Stimulated activated CD4-positive, alpha-beta T cell treated with anti-CD3 and anti-CD28 coated beads, Interleukin-4, amount 100 ng/mL, for 4 hours (primary cell): ENCODE measurements around the gene AOAH.
"Not testable (repeated sequence)": the region's sequence is repeated elsewhere in the genome, so short reads cannot be mapped to it uniquely, and the experiment has no call there.

ENCODE experiments used
- DNase-seq, 2 experiments: peaks; one replicate each; pipeline ENCODE4 v3.0.0-alpha.2; 2020

AOAH gene

DNA sequence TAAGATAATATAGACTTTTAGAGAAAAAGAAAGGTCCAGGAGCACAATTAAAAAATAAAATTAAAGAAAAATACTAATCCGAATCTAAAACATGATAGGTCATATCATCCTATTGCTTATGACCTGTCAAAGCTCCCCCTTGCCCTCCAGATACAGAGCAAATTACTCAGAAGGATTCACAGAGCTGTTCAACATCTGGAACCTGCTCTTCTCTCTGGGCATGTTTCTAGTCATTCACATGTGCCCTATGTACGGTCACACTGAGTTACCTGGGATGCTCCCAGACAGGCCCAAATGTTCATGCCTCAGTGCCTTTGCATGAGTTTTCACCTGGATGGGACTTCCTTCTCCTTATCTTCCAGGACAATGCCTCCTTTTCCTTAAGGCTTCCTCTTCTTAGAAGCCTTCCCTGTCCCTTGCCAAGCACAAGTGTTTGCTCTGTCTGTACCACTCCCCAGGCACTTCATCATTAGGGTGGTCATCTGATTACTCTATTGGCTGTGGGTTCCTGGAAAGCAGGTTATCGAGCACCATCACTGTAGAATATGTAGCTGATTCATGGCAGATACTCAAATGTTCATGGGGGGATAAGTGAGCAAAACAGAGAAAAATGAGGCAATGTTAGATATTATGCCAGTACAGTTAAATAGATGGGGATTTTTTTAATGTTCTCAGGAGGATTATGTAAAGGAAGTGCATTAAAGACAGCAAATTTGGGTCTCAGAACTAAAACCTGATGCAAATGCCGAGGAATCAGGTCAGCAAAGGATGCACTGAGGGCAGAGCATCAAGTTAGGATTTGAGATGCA, 12.0 kb upstream of the AOAH start:
- DNase-seq: no peak

DNA sequence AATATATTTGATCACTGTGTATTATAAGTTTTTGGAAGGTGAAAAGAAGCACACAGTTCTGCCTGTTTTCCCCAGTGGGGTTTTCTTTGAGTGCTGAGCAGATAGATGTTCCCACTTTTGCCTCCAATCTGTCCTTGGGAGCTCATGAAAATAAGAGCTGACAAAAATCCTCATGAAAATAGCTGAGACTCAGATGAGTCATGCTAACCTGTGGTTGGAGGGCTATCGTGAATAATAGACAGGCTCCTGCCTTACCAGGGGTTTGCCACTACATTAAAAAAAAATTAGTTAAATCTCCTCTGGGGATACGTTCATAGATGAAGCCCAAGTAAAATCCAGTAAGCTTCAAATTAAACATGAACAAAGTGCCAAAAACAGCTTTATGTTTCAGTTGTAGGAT, 10.9 kb upstream of the AOAH start:
- DNase-seq: no peak

DNA sequence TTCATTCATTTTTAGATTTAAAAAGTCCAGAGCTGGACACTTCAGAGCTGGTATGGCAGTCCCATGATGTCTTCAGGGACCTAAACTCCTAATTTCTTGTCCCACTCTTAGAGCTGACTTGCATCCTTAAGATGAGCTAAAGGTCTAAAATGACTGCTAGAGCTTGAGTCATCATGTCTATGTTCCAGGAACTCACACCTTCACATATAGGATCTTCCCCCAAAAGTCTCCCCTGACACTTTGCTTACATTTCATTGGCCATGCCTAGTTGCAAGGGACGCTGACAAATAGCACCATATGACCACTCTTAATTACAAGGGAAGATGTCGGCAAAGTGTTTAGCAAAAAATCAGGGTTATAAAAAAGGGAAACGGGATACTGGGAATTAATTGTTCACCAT, 10.4 kb upstream of the AOAH start:
- no peak for DNase-seq

DNA sequence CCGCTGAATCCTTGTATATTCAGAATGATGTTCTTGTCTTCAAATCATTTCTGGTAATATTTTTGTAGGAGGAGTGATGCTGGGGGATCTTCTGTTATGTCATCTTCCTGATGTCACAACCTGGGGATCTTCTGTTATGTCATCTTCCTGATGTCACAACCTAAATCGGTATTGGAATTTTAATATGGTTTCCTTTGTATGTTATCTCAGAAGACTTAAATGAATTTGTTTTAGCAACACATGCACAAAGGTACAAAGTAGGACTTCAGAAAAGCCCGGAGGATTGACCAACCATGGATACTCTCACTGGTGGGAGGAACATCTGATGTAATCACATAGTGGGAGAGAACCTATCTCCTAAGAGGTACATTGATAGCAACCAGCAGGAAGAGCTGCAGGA, 9.1 kb upstream of the AOAH start:
- no peak for DNase-seq

DNA sequence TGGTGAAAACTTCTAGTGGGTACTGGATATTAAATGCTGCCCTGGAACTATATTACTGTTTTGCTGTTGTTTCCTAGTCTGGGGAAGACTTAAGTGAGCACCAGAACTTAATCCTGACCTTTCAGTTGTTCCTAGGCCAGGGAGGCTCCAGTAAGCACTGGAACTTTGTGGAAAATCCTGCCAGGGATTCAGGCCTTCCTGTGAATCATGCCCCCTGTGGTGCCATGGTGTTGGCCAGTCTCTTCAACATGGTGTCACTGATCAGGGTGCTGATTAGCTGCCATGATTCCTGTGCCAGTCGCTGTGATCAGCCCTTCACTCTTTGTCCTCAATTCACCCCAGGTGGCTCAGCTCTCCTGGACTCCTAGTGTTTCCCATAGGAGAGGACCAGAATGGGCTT, 8.5 kb upstream of the AOAH start:
- DNase-seq: no peak

DNA sequence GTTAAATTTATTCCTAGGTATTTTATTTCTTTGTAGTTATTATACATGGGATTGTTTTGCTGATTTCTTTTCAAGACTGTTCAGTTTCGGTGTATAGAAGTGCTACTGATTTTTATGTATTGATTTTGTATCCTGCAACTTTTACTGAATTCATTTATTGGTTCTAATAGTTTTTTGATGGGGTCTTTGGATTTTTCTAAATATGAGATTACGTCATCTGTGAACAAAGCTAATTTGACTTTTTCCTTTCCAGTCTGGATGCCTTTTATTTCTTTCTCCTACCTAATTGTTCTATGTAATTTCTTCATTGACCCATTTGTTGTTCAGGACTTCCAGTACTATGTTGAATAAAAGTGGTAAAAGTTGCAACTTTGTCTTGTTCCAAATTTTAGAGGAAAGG, 5.8 kb upstream of the AOAH start:
- no peak for DNase-seq

DNA sequence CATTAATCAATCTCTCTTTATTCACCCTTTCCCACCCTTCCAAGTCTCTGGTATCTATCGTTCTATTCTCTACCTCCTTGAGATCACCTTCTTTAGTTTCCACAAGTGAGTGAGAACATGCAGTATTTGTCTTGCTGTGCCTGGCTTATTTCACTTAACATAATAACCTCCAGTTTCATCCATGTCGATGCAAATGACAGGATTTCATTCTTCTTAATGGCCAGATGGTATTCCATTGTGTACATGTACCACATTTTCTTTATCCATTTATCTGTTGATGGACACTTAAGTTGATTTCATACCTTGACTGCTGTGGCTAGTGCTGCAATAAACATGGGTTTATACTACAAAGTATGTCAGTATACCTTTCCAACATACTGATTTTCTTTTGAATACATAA, 3.8 kb upstream of the AOAH start:
- DNase-seq: no peak

DNA sequence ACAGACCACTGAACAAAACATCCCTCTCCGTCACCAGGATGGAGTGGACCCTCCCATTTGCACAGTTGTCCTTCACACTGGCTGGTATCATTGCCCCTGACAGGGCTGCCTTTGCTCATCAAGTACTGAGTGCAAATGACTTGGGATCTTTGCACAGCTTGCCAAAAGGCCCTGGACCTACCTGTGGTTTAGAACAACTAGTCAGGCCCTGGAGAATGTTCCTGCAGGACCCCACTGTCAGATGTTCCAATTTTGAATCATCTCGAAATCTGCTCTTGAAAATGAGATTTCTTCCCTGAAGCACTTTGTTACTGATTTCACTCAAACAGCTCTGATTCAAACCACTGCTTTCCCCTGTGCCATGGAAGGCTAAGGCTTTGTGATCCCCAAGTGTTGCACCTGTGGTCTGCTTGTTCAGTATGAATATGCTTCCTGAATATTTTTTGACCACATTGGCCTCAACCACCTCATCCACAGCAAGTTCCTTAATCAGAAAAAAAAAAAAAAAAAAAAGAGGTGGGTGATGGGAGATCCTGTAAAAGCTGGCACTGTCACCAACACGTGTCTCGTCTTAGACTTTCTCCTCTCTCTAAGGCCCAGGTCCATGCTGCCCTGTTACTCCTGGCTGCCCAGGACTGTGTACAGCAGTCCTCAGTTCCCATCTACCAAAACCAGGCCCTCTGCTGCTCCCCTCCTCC, 2.7 kb upstream of the AOAH start:
- no peak for DNase-seq

DNA sequence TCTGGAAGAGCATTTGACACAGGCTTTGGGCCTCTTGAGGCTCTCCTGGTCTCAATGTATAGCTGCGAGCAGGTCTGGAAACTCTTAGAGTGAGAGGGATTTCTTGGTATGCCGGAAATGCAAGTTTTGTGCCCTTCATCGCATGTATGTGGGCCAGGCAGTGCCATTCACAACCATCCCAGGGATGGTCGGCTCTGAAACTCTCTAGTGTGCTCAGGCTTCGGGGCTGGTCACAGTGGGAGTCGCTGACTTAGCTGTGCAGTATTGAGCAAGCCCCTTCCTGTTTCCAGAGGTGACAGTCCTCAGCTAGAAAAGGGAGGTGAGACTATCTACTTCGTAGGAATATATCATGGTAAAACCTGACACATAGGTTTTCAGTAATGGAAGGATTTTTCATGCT, 2.0 kb upstream of the AOAH start:
- no peak for DNase-seq

DNA sequence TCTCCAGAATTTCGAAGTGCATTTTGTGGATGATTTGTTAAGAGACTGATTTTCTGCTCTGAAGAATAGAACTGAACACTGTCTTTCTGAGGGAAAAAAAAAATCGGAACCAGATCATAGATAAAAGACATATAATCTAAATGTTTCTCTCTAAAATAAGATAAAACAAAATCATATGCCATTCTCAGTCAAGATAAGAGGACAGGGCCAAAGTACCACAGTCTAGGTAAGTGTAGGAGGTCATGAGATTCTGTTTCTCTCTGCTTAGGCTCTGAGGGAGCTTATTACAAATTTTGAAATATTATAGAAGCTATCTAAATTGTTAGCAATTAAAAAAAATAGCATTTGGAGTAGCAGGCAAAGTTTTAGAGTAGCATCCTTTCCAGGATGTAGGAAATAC, 702 bp upstream of the AOAH start:
- no peak for DNase-seq

DNA sequence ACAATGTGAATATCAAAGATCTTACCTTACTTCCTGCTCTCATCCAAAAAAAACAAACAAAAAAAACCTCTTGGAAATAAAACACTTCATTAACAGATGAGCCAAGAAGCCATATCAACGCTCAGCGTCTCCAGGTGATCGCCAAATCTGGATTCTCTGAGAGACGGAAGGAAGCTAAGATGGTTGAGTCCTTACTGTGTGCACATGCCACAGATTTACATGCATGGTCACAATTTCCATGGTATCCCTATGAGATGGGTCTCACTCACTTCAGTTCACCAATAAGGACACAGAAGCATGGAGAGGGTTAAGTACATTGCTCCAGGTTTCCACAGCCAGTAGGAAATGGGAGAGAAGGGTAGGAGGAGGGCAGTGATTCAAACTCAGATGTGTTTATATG, 1.0 kb downstream of the AOAH start:
- DNase-seq: no peak

DNA sequence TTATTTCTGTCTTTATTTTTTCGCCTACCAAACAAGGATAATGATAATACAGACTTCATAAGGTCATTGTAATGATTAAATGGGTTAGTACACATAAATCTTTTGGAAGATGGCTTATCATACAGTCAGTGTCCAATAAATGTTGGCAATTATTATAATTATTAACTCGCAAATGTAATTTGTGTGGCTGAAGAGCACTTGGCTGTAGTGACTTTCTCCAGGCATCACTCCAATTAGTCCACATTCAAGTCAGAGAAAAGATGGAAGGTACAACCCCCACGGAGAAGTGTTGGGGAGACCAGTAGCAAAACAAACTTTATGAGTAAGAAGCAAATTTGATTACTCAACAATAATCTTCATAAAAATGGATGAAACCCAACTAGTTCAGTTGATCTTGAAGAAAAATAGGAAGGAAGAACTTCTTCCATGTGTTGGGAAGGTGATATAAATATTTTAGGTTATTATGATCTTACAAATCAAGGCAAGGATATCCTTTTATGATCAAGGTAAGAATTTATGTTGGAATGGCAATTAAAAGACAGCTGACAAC, 5.1 kb downstream of the AOAH start:
- DNase-seq: no peak

DNA sequence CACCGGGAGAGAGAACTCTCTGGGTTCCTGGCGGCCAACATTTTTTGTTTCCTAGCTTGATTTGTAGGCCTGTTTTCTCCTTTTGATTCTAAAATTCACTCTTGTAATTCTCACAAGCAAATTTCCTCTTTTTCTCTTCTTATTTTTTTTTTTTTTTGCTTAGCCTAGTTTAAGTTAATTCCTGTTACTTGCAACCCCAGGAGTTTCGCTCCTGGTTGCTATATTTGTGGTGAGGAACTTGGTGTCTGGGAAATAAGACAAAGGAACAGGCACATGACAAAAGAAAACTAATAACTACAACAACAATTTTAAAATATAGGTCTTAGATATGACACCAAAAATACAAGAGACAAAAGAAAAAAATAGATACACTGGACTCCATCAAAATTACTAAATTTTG, 6.7 kb downstream of the AOAH start:
- DNase-seq: no peak

DNA sequence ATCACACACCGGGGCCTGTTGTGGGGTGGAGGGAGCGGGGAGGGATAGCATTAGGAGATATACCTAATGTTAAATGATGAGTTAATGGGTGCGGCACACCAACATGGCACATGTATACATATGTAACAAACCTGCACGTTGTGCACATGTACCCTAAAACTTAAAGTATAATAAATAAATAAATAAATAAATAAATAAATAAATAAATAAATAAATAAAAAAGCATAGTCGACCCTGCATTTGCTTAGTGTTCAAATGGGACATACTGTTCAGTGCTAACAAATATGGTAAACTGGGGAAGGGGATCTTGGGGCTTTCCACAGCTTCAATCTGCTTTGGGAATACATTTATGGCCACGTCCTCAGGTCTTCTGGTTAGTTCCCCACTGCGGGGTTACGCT, 7.5 kb downstream of the AOAH start:
- not testable (repeated sequence) for DNase-seq

DNA sequence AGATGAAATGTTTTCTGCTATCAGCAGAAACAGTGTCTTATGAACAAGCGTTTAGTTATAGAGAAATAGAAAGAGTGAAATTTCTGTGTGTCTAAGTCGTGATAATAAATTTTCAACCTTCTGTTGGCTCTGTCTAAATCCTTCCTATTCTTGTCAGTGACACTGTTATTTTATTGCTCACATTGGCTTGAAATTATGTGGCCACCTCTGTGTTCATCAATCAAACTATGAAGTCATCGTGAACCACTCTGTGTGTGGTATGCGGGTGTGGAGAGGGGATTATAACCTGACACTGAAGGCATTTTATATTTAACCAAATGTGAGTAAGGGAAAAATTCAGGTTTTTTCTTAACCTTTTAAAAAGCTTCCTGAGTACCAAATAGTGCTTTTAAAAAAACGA, 12.3 kb downstream of the AOAH start:
- no peak for DNase-seq

DNA sequence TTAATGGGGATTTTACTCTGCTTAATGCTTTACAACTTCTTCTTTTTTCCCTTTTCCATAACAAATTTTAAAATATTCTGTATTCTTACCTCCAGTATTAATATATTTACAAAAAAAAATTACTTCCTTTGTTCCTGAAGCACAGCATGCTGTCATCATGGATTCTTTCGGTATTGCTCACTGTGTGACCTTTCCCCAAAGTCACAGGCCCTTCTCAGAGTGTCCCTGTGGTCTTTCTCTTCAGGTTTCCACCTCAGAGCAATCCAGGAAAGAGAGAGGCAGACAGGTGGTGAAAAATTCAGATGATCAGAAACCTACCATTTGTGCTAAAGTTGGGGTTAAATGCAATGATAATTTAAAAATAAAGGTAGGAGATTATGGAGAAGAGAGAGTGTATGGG, 13.0 kb downstream of the AOAH start:
- DNase-seq: no peak

DNA sequence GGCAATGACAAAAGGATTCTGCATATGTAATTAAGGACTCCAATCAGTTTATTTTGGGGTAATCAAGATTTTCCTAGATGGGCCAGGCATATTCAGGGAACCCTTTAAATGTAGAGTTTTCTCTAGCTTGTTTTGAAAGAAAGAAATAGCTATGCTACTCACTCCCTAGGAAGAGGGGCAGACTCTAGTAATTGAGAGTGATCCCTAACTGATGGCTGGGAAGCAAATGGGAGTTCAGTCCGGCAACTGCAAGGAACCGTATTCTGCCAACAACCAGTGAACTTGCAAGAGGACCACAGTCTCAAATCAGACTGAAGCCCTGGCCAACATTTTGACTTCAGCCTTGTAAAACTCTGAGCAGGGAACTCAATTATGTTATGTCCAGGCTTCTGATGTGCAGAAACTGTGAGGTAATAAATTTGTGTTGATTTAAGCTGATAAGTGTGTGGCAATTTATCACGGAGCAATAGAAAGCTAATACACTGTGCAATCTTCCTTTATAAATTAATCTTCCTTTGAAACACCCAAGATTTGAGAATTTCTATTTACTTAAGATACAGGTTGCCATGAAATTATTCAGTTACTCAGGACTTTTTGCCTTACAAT, 14.0 kb downstream of the AOAH start:
- DNase-seq: no peak

DNA sequence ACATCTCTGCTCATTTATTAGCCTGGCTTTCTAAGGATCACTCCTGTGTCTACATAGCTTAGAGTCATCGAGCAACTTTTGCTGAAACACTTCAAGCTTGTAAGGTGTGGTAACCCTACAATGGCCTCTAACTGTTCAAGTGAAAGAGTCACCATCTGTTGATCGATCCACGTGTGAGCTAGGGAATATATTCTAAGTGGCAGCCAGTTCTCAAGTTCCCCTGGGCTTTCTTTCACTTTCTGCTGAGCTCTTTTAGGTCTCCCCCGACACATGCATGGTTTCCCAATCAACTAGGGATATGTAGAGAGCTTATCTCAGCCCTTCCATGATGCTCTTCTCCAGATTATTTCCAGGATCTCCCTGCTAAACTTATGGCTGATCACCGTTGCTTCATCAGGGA, 15.5 kb downstream of the AOAH start:
- DNase-seq: no peak

DNA sequence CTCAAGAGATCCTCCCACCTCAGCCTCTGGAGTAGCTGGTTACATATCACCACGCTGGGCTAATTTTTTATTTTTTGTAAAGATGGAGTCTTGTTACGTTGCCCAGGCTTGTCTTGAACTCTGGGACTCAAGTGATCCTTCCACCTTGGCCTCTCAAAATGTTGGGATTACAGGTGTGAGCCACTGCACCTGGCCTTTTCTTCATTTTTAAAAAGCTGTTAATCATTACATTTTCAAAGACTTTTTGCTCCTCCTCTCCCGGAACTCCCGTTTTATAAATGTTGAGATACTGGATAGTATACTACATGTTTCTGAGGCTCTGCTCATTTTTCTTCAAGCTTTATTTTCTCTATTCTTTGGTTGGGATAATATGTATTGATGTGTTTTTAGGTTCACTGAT, 16.4 kb downstream of the AOAH start:
- no peak for DNase-seq

DNA sequence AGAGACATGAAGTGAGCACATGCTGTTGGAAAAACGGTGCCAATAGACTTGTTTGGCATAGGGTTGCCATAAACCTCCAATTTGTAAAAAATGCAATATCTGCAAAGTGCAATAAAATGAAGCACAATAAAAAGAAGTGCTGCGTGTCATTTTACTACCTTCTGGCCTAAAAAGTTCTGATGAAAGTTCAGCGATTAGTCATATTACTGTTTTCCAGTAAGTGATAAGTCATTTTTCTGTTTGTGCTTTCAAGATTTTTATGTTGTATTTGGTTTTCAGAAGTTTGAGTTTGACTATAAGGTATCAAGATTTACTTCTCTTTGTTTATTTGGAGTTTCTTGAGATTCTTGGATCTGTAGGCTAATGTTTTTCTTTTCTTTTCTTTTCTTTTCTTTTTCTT, 16.8 kb downstream of the AOAH start:
- no peak for DNase-seq

DNA sequence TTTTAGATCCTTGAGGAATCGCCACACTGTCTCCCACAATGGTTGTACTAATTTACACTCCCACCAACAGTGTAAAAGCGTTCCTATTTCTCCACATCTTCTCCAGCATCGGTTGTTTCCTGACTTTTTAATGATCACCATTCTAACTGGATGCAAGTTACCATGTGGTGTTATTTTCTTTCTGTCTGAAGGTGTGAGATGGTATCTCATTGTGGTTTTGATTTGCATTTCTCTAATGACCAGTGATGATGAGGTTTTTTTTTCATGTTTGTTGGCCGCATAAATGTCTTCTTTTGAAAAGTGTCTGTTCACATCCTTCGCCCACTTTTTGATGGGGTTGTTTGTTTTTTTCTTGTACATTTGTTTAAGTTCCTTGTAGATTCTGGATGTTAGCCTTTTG, 20.4 kb downstream of the AOAH start:
- DNase-seq: not testable (repeated sequence)

DNA sequence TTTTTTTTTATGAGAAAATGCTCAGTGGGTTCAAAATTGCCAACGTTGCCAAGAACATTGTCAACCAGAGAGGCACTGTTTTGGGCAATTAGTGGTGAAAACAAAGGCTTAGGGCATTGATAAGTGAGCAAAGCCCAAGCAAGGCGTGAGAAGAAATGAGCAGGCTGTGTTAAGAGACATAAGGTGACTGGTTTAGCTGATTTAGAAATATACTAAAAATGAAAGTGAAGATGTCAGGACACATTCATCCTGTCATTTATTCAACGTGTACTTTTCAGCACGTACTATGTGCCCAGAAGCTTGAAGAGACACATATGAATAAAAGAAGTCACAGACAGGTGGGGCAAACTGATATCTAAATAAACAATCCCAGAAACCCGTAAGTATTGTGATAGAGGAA, 31.8 kb downstream of the AOAH start:
- no peak for DNase-seq

DNA sequence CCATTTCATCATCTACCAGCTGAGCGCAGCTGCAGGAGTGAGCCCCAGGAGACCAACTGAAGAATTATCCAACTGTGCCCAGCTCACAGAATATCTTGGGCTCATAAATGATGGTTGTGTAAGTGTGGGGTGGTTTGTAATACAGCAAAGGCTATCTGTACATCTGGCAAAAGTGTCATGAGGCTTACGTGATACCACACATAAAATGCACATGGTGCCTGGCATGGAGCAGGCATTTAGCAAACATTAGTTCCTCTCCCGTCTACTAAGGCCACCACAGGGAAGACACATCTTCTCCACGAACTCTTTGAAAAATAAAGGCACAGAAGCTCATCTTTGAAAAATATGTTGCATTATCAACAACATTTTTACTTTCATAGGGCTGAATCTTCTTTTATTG, 32.3 kb downstream of the AOAH start:
- no peak for DNase-seq

DNA sequence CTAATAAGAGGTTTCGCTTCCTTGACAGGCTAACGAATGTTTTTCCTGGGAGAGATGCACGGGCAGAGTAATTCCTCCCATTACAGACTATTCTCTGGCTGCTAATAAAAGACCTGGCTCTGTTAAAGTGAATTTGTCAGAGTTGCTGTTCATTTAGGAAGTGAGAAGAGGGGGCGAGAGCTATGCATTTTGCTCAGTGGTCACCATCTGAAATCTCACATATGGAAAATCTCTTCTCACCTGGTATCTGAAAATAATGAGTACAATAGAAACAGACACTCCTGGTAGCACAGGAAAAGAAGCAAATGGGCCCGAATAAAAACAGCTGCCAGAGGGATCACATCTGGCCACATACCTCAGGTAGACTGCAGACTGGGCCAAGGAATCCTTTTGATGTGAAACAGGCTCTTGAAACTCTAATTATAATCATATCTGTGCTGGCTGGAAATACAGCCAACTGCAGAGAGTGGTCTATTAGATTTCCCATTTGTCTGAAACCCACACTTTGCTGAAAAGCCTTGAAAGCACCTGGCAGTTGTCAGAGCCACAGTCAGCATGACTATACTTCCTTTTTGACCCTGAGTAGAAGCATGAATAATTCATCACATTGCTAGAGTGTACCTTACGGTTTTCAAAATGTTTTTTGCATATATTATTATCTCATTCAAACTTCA, 33.6 kb downstream of the AOAH start:
- no peak for DNase-seq
